MM.1S (cell line): ENCODE data around the gene LCE3A.

Source experiments
- DNase-seq: peaks from one replicate; pipeline ENCODE4 v3.0.0-alpha.2; 2015
- H2AFZ ChIP-seq: fragments of 300-600 bp; sonication (generic); 2 replicates; pipeline ENCODE4 v1.6.0; 2016; ENCODE audit warnings: antibody characterized with exemption, low read length
- H3F3A ChIP-seq: fragments of 300-600 bp; sonication (generic); 2 replicates; pipeline ENCODE4 v1.6.1; 2016; ENCODE audit warnings: mild to moderate bottlenecking, antibody characterized with exemption, low read length, moderate library complexity, mixed read lengths; ENCODE audit not compliant: insufficient read depth
- H3K27ac ChIP-seq: fragments of 300-600 bp; sonication (generic); 2 replicates; pipeline ENCODE4 v1.5.1; 2016; ENCODE audit warnings: mild to moderate bottlenecking, low read length
- H3K27me3 ChIP-seq: fragments of 300-600 bp; sonication (generic); replicated peaks from 2 replicates; pipeline ENCODE4 v1.6.0; 2016; ENCODE audit warnings: low read length; ENCODE audit not compliant: insufficient read depth
- H3K36me3 ChIP-seq: fragments of 300-600 bp; sonication (generic); replicated peaks from 2 replicates; pipeline ENCODE4 v1.6.1; 2016; ENCODE audit warnings: mild to moderate bottlenecking, low read length, mixed read lengths; ENCODE audit not compliant: insufficient read depth
- H3K4me1 ChIP-seq: fragments of 300-600 bp; sonication (generic); 2 replicates; pipeline ENCODE4 v1.6.1; 2016; ENCODE audit warnings: low read length, mixed read lengths
- H3K4me2 ChIP-seq: fragments of 300-600 bp; sonication (generic); 2 replicates; pipeline ENCODE4 v1.6.0; 2016; ENCODE audit warnings: low read depth, low read length
- H3K4me3 ChIP-seq: fragments of 300-600 bp; sonication (generic); 2 replicates; pipeline ENCODE4 v1.5.1; 2016; ENCODE audit warnings: low read length, mixed read lengths
- H3K79me2 ChIP-seq: fragments of 300-600 bp; sonication (generic); 2 replicates; pipeline ENCODE4 v1.6.1; 2016; ENCODE audit warnings: mixed run types, low read length, mixed read lengths
- H3K9ac ChIP-seq: fragments of 300-600 bp; sonication (generic); 2 replicates; pipeline ENCODE4 v1.6.1; 2016; ENCODE audit warnings: low read length, mixed read lengths
- H3K9me2 ChIP-seq: fragments of 300-600 bp; sonication (generic); replicated peaks from 2 replicates; pipeline ENCODE4 v1.6.1; 2016; ENCODE audit warnings: mild to moderate bottlenecking, low read length, mixed read lengths; ENCODE audit not compliant: insufficient read depth
- H3K9me3 ChIP-seq: fragments of 300-600 bp; sonication (generic); replicated peaks from 2 replicates; pipeline ENCODE4 v1.6.1; 2016; ENCODE audit warnings: mild to moderate bottlenecking, low read length, mixed read lengths; ENCODE audit not compliant: insufficient read depth
- H4K20me1 ChIP-seq: fragments of 300-600 bp; sonication (generic); 2 replicates; pipeline ENCODE4 v1.6.1; 2016; ENCODE audit warnings: mild to moderate bottlenecking, low read length, moderate library complexity, mixed read lengths; ENCODE audit not compliant: insufficient read depth
- EZH2 ChIP-seq: fragments of 300-600 bp; sonication (generic); optimal IDR thresholded peaks from 2 replicates; pipeline ENCODE3; 2017; ENCODE audit warnings: low read depth, mild to moderate bottlenecking, antibody characterized with exemption, low read length, mixed read lengths
- EZH2phosphoT487 ChIP-seq: fragments of 300-600 bp; sonication (generic); IDR thresholded peaks from 2 replicates; pipeline ENCODE4 v1.6.1; 2018; ENCODE audit warnings: antibody characterized with exemption, low read length
- TF ChIP-seq, protein P1 (sequence below): fragments of 300-600 bp; sonication (generic); IDR thresholded peaks from 2 replicates; pipeline ENCODE4 v1.5.1; 2016; ENCODE audit warnings: antibody characterized with exemption, low read length, mixed read lengths

LCE3A gene

GRCh38 chr1:152643945-152644344, 21.0 kb upstream of the LCE3A start:
- Histone ChIP-seq H3K4me3 (no peak overlapping the region), H3K9me3 (no peaks in the 10 kb centered on the region), H2AFZ (no peak overlapping the region), H3K4me2 (no peak overlapping the region), H4K20me1 (no peaks in the 10 kb centered on the region), H3K27ac (no peak overlapping the region), H3K36me3 (no peaks in the 10 kb centered on the region), H3K4me1 (no peaks in the 10 kb centered on the region), H3K27me3 (no peaks in the 10 kb centered on the region), H3K79me2 (no peaks in the 10 kb centered on the region), H3K9ac (no peak overlapping the region), H3K9me2 (no peaks in the 10 kb centered on the region), H3F3A (no peaks in the 10 kb centered on the region)
- TF ChIP-seq, protein P1, sequence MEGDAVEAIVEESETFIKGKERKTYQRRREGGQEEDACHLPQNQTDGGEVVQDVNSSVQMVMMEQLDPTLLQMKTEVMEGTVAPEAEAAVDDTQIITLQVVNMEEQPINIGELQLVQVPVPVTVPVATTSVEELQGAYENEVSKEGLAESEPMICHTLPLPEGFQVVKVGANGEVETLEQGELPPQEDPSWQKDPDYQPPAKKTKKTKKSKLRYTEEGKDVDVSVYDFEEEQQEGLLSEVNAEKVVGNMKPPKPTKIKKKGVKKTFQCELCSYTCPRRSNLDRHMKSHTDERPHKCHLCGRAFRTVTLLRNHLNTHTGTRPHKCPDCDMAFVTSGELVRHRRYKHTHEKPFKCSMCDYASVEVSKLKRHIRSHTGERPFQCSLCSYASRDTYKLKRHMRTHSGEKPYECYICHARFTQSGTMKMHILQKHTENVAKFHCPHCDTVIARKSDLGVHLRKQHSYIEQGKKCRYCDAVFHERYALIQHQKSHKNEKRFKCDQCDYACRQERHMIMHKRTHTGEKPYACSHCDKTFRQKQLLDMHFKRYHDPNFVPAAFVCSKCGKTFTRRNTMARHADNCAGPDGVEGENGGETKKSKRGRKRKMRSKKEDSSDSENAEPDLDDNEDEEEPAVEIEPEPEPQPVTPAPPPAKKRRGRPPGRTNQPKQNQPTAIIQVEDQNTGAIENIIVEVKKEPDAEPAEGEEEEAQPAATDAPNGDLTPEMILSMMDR, result no peak
- TF ChIP-seq EZH2 (no peak), EZH2phosphoT487 (no peak)
- no peak for DNase-seq

GRCh38 chr1:152640351-152640750, 17.4 kb upstream of the LCE3A start:
- no peaks in the 10 kb centered on the region for H3K9me2 ChIP-seq
- no peak for DNase-seq
- H3K9ac ChIP-seq, result no peak overlapping the region
- H3K4me3 ChIP-seq, result no peak overlapping the region
- no peaks in the 10 kb centered on the region for H3K27me3 ChIP-seq
- H3K79me2 ChIP-seq, result no peaks in the 10 kb centered on the region
- H3K9me3 ChIP-seq, result no peaks in the 10 kb centered on the region
- H3F3A ChIP-seq, result no peaks in the 10 kb centered on the region
- H3K4me1 ChIP-seq, result no peaks in the 10 kb centered on the region
- no peak overlapping the region for H2AFZ ChIP-seq
- no peak overlapping the region for H3K27ac ChIP-seq
- no peaks in the 10 kb centered on the region for H3K36me3 ChIP-seq
- no peaks in the 10 kb centered on the region for H4K20me1 ChIP-seq
- TF ChIP-seq EZH2phosphoT487 (no peak), EZH2 (no peak)
- TF ChIP-seq, protein P1, result no peak
- no peak overlapping the region for H3K4me2 ChIP-seq

- Histone ChIP-seq H3K4me2 (no peak overlapping the region), H3K27me3 (no peaks in the 10 kb centered on the region), H3K79me2 (no peaks in the 10 kb centered on the region), H3K4me3 (no peak overlapping the region), H3K4me1 (no peaks in the 10 kb centered on the region), H3K9me2 (no peaks in the 10 kb centered on the region), H2AFZ (no peak overlapping the region), H3K36me3 (no peaks in the 10 kb centered on the region), H3F3A (no peaks in the 10 kb centered on the region), H3K9ac (no peak overlapping the region), H4K20me1 (no peaks in the 10 kb centered on the region), H3K9me3 (no peaks in the 10 kb centered on the region), H3K27ac (no peak overlapping the region)
- TF ChIP-seq EZH2phosphoT487 (no peak), EZH2 (no peak)
- TF ChIP-seq, protein P1, result no peak
- DNase-seq, result no peak
Observed at GRCh38 chr1:152630596-152630995, 7.7 kb upstream of the LCE3A start.
